Stimulated activated naive CD4-positive, alpha-beta T cell (primary cell): ENCODE data around the gene TSPAN18.

Experiments
- DNase-seq, 6 experiments: peaks; one replicate each; lab custom pipeline; 2025; lab: John Stamatoyannopoulos, UW

Gene TSPAN18

DNA sequence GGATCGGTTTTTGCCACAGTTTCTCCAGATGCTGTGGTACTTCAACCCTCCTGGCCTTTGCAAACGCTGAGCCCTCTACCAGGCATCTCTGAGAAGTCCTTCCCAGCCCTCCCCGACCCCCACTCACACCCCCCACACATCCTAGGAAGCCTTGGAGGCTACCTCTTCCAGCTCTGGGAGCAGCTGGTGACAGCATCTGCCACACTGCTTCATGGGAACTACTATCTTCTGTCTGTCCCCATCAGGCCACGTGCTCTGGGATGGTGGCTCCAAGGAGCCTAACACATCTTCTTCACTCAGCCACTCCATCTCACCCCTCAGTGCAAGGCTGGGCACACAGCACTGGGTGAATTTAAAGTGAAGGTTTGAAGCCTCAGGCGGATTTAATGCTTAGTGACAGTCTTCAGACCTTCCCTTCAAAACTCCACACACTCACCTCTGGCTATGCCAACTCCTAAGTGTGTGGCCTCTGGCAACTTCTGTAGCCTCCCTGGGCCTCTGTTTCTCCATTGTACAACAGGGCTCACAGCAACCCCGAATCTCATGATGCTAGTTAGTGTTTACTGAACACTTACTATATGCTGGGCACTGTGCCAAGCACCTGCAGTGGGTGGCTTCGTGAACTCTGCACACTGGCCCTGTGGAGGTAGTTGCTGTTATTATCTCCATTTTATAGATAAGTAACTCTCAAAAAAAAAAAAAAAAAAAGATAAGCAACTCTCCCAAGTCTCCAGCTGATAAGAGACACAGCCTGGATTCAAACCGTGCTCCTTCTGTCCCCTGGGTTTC is 231.2 kb downstream of the TSPAN18 start:
- no peak for DNase-seq

DNA sequence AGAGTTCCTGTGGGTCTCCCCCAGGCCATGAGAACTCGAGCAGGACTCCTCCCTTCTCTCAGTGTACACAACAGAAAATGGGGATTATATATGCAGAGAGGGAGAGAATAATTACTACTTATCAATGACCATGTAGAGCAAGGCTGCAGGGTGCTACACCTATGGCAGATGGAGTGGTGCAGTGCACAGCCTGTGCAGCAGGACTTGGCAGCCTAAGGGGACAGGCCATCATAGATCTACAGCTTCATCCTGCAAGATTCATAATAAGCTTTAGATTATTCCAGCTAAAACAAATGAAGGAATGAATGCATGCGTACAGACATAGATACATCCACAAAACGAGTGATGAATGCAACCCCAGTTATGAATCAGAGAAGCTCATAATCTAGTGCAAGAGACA is 232.3 kb downstream of the TSPAN18 start:
- no peak for DNase-seq

DNA sequence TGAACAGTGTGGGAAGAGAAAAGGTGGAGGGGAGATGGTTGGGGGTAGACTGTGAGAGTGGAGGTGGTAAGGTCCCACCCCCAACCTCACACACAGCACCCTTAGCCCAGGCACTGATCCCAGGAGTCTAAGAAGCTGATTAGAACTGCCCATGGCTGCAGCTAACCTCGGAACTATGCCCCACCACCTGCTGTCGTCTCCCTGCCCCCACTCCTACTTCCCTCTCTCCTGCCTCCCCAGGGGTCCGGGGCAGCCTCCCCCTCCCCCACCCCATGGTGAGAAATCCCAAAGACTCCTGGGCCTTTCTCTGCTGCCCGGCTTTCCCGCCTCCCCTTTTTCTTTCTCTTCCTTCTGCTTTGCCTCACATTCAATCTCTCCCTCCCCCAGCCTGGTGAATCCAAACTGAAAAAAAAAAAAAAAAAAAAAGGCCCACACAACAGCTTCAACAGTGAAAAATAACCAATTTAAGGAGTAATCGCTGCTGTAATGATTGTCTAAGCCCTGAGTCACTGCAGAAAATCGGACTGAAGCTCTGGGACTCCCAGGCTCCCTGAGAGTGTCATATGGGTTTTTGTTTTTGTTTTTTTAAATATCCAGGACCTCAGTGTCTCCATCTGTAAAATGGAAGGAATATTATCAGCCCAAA is 233.6 kb downstream of the TSPAN18 start:
- no peak for DNase-seq

DNA sequence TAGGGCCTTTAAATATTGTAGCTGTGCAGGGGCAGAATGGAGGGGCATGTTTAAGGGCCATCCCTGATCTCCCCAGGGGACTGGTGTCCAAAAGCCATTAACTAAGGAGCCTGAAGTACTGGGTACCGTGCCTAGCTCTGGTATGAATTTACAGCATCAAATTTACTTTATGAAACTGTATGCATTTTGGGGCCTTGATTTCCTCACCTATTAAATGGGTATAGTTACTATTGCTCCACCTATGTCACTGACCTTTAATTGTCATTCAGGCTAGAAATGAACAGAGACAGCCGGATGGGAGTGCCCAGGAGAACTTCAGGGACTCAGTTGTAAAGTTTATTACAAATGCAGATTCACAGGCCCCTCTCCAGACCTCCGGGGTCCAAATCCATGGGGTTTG is 235.7 kb downstream of the TSPAN18 start:
- no peak for DNase-seq

DNA sequence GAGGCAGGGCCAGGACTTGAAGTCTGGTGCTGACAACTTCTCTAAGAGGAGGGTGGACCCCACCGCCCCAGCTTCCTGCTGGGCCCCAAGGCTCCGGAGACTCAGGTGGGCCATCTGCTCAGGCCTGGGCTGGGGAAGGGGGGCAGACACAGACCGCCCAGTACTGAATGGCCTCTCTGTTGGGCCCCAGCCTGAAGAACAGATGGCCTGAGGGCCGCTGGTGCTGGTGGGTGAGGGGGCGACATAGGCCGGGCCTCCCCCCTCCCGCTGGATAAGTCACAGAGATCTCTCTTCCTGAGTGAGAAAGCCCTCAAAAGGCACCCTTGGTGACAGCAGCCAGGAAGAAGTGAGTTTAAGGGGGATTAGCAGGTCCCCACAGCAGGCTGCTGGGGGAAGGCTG is 236.4 kb downstream of the TSPAN18 start:
- DNase-seq: no peak

DNA sequence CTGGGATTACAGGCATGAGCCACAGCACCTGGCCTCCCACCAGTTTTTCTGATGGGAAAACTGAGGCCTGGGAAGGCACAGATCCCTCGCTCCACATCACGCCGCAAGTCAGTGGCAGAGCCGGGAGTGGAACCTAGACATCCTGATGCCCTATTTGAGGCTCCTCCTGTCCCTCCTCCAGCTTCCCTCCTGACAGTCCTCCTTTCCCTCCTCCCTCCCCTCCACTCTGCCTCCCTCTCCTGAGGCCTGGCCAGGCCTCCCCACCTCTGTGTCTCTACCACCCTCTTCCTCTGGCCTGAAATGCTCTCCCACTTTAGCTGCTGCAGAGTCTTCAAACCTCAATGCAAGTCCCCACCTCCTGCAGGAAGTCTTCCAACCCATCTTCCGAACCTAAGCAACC is 237.2 kb downstream of the TSPAN18 start:
- no peak for DNase-seq

DNA sequence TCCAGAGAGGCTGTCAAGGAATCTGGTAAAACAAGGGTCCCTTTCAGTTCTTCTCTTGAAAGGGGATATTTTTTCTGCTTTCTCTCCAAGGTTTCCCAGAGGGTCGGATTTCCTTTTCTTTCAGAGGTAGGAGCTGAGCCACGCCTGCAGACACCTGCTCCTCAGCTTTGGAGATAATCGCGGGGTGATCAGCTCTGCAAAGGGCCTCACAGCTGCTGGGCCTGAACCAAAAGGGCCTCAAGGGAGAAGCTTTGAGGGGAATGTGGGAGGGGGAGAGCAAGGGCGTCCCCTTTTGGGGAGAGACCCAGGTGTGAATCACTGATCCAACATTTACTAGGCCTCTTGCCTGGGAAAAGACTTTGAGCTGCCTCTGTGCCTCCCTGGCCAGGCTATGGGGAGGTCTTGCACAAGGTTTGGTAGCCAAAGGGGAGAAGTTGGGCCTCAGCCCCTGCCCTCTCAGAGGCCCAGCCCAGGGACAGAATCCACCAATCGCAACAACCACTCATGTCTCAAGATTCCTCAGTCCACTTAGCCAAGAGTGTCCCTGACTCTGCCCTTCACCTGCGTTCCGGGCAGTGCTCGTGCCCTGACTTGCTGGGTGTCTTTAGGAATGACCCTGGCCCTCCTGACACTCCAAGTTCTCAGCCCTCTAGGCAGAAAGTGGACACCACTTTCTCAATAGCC is 237.9 kb downstream of the TSPAN18 start:
- DNase-seq: no peak

DNA sequence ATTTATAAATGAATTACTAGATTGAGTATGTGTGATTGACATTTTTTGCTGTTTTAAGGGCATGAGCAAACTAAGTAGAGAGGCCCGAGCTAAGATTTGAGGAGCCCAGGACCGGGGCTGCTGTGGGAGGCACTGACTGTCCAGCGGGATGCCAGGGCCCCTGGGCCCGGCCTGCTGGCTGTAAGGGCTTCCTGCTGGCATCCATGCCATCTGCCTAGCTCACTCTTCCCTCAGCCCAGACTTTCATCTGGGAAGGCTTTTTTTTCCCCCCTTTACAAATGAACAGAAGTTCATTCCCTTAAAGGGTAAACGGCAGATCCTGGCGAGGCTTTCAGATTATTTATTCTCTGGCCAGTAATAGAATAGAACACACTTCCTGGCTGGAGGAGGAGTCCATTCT is 239.9 kb downstream of the TSPAN18 start:
- DNase-seq: no peak

DNA sequence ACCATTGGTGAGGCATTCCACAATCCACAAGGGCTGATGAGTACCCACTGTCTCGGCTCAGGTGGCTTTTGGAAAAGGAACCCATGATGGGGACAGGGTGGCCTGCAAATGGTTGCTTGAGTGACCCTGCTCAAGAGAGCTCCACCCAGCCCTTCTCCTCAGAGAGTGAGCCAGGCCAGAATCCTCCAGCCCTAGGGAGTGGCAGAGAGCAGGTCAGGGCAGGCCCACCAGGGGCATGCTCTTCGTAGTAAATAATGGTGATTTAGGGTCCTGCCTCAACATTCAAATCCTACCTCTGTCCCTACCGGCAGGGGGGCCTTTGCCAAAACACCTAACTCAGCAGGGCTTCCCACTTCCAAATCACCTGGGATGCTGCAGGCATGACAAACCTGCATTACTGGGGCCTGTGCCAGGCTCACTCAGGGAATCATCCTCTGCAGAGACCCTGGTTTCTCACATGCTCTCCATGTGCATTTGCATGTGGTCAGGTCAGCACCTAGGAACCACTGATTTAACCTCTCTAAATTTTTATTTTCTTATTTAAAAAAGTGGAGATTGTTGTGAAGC is 241.3 kb downstream of the TSPAN18 start:
- no peak for DNase-seq

DNA sequence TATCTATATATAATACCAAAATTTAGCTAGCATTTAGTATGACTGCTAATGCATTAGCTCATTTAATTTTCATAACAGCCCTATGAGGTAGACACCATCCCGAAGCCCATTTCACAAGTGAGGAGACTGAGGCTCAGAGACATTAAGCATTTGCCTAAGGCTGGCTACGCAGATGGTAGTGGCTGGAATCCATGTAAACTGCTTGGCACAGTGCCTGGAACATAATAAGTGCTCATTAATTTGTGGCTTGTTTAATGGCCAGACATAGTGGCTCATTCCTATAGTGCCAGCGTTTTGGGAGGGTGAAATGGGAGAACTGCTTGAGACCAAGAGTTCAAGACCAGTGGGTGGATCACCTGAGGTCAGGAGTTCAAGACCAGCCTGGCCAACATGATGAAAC is 241.7 kb downstream of the TSPAN18 start:
- DNase-seq: no peak

DNA sequence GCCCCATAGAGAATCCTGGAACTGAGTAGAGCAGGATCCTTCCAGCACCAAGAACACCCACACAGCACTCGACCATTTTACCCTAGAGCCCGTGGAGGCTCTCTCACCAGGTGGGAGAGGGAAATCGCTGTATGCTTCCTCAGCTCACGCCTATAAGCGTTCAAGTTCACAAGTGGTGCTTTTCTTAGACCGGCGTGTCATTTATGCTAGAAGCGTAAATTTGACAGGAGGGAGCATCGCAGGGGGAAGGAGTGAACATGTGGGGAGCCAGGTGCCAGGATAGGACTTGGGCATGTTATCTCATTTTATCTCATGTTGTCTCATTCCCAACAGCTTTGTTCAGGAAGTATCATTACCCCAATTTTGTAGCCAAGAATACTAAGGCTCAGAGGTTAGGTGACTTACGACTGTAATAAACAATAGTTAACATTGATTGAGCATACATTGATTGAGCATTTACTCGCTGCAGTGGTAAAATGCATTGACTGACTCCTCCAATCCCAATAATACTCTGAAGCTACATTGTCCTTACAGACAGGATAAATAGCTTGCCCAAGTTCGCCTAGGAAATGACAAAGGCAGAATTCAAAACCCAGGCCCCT is 243.0 kb downstream of the TSPAN18 start:
- DNase-seq: no peak

DNA sequence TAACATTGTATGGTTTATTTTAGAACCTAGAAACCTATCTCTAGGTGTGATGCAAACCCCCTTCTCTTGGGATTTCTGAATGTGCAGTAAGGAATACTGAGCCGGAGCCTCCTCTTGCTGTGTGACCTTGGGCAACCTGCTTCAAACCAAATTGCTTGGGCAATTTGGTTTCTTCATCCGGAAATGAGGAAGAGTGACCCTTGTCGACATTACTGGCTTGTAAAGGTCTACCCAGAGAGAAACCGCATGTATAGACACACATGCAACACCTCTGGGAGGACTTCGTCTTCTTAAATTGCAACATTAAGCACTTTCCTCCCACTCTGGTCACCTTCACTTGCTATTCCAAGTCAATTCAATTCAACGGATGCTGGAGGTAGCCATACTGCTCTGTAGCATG is 243.5 kb downstream of the TSPAN18 start:
- DNase-seq: no peak

DNA sequence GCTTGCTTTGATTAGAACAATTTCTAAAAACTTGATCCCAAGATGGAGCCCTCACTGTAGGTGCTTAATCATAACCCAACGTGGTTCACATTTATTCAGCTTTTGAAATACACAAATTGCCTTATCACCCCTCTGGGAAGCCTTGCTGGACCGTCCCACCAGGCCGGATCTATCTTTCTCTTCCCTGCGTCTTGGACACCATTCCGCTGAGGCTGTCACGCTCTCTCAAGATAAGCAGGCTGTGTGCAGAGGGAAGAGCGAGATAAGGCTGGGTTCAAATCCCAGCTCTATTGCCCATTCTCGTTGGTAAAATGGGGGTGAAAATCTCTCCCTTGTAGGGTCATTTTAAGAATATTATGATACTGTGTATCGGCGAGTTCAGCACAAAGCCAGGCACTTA is 244.4 kb downstream of the TSPAN18 start:
- DNase-seq: no peak

DNA sequence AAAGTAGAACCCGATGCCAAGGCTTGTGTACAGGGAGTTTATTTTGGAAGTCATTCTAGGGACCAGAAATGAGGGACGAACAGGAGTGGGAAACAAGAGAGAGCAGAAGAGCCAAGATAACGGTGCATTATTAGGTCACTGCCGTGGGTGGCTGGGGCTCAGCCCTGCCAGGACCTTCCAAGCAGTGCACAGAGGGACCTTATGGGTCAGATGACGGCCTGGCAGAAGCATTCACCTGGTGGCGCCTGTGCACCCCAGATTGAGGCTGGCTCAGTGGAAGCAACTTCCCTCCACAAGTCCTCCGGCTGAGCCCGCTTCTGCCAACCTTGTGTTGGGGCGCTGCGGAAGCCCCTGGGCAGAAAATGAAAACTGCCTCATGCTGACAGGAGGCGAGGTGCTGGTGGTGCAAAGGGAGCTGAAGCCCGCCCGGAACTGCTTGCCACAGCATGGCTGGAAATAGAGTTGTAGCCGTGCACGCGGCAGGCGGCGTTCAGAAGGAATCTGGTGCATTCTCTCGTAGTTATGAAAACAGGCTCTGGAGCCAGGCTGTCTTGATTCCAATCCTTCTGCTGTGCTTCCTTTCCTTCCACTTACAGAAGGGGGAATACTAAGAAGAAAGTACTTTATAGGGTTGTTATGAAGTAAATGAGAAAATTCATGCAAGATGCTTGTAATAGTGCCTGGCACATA is 246.1 kb downstream of the TSPAN18 start:
- no peak for DNase-seq

DNA sequence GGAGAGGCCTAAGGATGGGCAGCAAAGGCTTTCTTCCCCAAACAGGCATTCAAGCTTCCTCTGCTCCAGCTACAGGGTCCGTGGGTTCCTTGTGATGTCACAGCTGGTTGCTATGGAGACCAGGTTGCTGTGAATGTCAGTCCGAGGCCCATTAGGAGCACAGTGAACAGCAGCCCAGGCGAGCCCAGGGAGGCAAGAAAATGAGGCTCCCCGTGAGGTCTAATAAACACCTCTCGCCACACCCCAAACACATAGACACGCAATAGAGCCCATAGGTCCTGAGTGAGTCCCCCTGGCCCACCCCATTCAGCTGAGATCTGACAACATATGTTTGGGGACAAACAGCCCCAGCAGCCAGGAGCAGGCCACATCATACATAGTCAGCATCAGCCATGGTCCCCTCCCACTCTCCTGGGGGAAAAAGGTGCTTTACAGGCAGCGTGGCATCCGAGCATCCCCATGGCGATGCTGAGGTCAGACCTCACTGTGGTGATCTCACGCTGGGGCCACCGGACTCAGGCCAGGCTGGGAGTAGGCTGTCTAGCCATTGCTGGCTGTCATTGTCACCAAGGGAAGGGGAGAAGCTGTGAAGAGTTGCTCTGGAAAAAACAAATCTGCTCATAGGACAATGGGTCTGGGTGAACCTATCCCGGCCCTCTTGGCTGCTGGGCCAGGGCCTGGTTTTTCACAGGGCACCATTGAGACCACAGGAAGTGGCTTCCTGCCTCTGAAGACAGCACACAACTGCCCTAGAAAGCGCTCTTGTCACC is 247.1 kb downstream of the TSPAN18 start:
- DNase-seq: no peak

DNA sequence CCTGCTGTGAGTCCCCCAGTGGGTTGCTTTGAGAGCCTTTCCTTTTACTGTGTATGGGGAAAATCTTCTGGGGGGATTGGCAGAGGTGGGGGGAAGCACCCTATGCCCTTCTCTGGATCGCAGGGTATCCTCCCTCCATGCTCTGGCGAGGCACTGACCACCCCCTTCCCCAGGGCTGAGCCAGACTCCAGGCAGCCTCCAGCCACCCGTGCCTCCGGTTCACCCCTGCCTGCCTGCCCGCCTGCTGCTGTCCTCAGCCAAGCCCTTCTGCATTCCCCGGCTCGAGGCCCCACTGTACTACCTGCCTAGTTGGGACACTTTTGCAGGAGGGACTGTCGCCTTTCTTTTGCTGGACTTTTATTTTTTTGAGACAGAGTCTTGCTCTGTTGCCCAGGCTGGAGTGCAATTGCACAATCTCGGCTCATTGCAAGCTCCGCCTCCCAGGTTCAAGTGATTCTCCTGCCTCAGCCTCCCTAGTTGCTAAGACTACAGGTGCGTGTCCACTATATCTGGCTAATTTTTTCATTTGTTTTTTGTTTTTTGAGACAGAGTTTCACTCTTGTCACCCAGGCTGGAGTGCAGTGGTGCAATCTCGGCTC is 247.7 kb downstream of the TSPAN18 start:
- DNase-seq: no peak

DNA sequence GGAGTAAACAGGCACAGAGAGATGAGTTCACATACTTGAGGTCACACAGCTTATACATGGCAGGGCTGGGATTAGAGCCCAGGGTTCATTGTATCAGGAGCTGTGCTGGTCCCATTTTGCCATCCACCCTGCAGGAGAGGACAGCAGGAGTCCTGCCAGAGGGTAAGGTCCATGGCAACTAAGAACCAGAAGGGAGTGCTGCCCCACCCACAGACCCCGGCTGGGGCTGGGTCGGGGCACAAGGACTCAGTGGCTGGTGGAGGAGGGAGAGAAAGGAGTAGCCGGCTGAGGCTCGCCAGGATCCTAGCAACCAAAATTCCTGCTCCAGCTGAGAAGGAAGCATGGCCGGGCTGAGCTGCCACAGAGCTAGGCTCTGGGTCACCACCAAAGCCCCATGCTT is 249.8 kb downstream of the TSPAN18 start:
- no peak for DNase-seq

DNA sequence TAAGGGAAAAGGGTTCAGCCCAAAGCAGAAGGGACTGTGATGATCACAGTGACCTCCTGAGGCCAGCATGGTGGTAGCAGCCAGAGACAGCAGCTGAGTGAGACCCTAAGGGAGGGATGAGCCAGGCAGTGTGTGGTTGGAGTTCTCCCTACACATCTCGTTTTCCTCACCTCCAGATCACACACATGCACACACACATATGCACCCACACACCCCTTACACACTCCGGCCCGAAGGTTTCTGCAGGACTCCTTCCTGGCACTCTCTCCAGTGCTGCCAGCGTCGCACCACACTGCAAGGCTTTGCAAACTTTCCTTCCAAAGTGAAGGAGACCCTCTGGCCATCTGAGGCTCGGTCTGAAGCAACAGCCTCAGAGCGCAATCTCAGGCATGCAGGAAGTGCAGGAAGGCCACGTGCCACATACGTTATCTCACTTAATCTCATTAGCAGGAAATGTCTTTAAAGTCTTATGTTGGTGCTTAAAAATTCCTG is 250.8 kb downstream of the TSPAN18 start:
- DNase-seq: peak in 2 of 6 experiments; percentile 14

DNA sequence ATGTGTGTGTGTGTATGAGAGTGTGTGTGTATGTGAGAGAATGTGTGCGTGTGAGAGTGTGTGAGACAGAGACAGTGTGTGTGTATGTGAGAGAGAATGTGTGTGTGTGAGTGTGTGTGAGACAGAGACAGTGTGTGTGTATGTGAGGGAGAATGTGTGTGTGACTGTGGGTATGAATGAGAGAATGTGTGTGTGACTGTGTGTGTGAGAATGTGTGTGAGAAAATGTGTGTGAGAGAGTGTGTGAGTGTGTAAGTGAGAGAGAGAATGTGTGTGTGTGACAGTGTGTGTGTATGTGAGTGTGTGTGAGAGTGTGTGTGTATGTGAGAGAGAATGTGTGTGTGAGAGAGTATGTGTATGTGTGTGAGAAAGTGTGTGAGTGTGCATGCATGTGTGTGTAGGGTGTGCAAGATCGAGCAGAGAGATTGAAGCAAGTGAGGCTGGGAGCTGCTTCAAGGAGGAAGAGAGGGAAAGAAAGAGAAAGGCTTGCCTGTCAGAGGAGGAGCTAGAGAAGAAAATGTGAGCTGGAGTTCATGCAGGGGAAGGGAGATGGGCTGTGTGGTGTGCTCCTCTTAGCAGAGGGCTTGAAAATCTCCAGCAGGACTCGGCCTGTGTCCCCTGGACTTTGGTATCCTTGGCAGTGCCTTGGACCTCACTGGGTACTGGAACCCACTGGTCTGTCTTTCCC is 251.7 kb downstream of the TSPAN18 start:
- no peak for DNase-seq

DNA sequence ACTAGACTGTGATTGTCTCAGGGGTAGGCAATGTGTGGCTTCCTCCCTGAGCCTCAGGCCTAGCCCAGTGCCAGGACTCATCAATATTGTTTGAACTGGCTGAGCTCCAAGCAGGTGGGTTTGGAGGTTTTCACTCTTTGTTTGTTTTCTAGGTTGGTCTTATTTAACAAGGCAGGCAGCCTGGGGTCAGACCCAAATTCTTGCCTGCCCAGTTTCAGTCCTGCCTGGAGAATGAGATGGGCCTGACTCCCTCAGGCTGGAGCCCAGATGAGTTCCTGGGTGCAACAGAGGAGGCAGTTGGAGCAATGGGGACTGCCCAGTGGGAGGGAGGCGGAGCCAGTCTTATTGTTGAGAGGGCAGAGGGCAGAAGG is 252.2 kb downstream of the TSPAN18 start:
- no peak for DNase-seq
